Bronchial smooth muscle cell (primary cell): ENCODE results near the gene CEBPE. TPM values are rescaled to one million over a fixed set of nuclear protein-coding genes. Genes with fewer than 3 reads are reported as not detected.

ENCODE experiments used
- total RNA-seq: library from RNA; depleted of rRNA; stranded (reverse); fragments of >200 nt; gene quantifications from 2 replicates; pipeline ENCODE4 v1.2.1, GENCODE V29; 2014

Gene CEBPE
- 0.16 TPM in 1 of 2 replicates, not detected in the other for total RNA-seq

GRCh38 chr14:23118506-23119362 lies at the start of gene CEBPE:
CEBPE (minus strand) TSS chr14:23119255; CDS start chr14:23119091, 164 bp downstream.

DNA sequence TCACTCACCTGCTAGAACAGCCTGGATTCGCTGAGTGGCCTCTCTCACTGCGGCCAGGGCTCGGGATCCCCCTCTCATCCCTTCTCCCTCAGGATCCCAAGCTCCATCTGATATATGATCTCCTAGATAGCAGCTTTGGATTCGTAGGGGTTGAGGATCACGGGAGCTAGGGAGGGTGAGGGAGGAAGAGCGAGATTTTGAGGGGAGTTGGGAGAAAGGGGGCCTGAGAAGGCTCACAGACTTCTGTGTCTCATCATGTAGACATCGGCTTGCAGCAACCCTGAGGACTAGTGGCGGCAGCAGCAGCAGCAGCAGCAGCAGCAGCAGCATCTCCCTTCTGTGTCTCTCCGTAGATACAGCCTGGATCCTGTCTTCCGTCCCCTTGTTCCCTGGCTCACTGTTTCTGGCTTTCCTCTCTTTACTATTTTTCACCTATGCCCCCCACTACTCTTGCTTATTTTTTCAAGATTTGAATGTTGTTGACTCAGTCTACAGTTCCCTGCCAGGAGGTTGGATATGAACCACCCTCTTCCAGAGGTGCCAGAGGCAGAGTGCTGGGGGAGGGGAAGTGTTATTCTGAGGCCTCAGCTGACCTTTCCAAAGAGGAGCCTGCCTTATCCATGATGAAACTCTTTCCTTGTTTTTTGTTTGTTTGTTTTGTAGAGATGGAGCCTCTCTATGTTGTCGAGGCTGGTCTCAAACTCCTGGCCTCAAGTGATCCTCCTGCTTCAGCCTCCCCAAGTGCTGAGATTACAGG lies 14.3 kb downstream of the CEBPE start, which contains the start of gene CIROP:
Gene CIROP (minus strand): TSS at position 399 of the 757 bp plus-strand sequence. CDS start 69 bp downstream, at position 330.

GRCh38 chr14:23095196-23096108 lies 23.6 kb downstream of the CEBPE start, which contains the start of gene C14orf119:
C14orf119 (plus strand) TSS chr14:23095505; CDS start chr14:23097659, 2,154 bp downstream.

DNA sequence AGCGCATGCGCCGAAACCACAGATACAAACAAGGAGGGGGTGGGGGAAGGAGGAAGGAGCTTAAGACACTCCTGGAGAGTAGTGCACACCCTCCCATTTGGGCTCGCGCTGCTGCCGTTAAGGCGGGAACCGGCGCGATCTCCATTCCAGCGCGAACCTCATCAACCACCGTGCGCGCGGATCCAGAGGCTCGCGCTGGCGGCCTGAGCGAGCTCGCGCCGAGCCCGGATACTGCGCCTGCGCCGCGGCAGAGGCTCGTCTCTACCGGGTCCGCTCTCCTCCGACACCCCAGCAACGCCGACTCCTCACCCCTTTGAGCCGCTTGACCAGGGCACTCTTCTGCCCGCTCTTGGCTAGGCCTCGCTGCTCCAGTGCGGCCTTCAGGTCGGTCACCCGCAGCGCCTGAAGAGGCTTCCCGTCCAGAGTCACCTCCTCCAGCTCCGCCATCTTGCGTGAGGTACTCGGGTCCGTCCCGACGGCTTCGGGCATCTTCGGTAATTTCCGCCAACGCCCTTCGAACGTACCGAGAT lies 24.3 kb downstream of the CEBPE start, which contains the start of gene ACIN1:
Gene ACIN1 (minus strand): TSS at position 471 of the 530 bp plus-strand sequence. CDS start 24 bp downstream, at position 447.

Other genes starting within 250 kb of the CEBPE start
- gene LRP10, start 247.5 kb downstream of the CEBPE start, total RNA-seq: 43.2 and 48.3 TPM in 2 replicates
- 0.09 and 0.16 TPM in 2 replicates for gene REM2, start 236.0 kb downstream of the CEBPE start, total RNA-seq
- gene RBM23, start 200.1 kb downstream of the CEBPE start, total RNA-seq: 46.0 and 67.9 TPM in 2 replicates
- gene PRMT5, start 189.9 kb downstream of the CEBPE start, total RNA-seq: 36.6 and 40.4 TPM in 2 replicates
- 32.6 and 32.9 TPM in 2 replicates for gene HAUS4, start 162.2 kb downstream of the CEBPE start, total RNA-seq
- gene AJUBA, start 136.7 kb downstream of the CEBPE start, total RNA-seq: 18.0 and 18.1 TPM in 2 replicates
- gene C14orf93, start 109.1 kb downstream of the CEBPE start, total RNA-seq: 12.1 and 16.4 TPM in 2 replicates
- gene PSMB5, start 84.4 kb downstream of the CEBPE start, total RNA-seq: 196 and 218 TPM in 2 replicates
- 0.09 TPM in 1 of 2 replicates, not detected in the other for gene PSMB11, start 77.0 kb downstream of the CEBPE start, total RNA-seq
- 4.6 and 7.6 TPM in 2 replicates for gene CDH24, start 61.7 kb downstream of the CEBPE start, total RNA-seq
- gene ACIN1, start 24.1 kb downstream of the CEBPE start, total RNA-seq: 71.7 and 101 TPM in 2 replicates
- 63.5 and 95.0 TPM in 2 replicates for gene C14orf119, start 23.8 kb downstream of the CEBPE start, total RNA-seq
- gene CIROP, start 14.3 kb downstream of the CEBPE start, total RNA-seq: 1.3 and 4.6 TPM in 2 replicates
- 15.8 and 25.9 TPM in 2 replicates for gene SLC7A8, start 64.4 kb upstream of the CEBPE start, total RNA-seq
- gene RNF212B, start 118.7 kb upstream of the CEBPE start, total RNA-seq: not detected in 2 replicates
- gene HOMEZ, start 166.9 kb upstream of the CEBPE start, total RNA-seq: 3.3 and 4.8 TPM in 2 replicates
- gene PPP1R3E, start 183.6 kb upstream of the CEBPE start, total RNA-seq: 2.4 and 2.5 TPM in 2 replicates
- gene BCL2L2, start 187.6 kb upstream of the CEBPE start, total RNA-seq: 15.8 and 19.9 TPM in 2 replicates
- 85.4 and 91.9 TPM in 2 replicates for gene PABPN1, start 202.2 kb upstream of the CEBPE start, total RNA-seq
- gene SLC22A17, start 233.6 kb upstream of the CEBPE start, total RNA-seq: 13.2 and 16.7 TPM in 2 replicates
- gene EFS, start 245.9 kb upstream of the CEBPE start, total RNA-seq: 0.47 and 8.3 TPM in 2 replicates